ENCODE measurements around the gene ATP2A2. TPM values are rescaled to one million over a fixed set of nuclear protein-coding genes. Genes with fewer than 3 reads are reported as not detected.

The ATP2A2 gene
- total and polyA plus RNA-seq, 2 experiments from 2014 or later = 47.2 to 225 TPM

DNA sequence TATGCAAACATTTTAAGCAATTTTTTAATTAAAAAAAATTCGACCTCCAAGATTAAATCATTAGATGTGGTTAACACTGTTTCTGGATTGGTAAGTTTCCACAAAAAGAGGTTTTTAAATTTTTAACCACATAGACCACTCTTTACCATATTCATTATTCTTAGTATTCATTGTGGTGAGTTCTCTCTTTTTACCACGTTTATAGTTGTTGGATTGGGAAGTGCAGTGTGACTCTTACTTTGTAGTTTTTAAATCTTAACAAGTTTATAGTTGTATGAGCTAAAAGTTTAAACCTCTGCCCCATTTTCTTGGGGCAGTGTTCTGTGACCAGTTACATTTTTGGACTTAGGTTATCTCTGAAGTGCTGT, 8.6 kb downstream of the ATP2A2 start (continued):
- TF ChIP-seq, protein P1, sequence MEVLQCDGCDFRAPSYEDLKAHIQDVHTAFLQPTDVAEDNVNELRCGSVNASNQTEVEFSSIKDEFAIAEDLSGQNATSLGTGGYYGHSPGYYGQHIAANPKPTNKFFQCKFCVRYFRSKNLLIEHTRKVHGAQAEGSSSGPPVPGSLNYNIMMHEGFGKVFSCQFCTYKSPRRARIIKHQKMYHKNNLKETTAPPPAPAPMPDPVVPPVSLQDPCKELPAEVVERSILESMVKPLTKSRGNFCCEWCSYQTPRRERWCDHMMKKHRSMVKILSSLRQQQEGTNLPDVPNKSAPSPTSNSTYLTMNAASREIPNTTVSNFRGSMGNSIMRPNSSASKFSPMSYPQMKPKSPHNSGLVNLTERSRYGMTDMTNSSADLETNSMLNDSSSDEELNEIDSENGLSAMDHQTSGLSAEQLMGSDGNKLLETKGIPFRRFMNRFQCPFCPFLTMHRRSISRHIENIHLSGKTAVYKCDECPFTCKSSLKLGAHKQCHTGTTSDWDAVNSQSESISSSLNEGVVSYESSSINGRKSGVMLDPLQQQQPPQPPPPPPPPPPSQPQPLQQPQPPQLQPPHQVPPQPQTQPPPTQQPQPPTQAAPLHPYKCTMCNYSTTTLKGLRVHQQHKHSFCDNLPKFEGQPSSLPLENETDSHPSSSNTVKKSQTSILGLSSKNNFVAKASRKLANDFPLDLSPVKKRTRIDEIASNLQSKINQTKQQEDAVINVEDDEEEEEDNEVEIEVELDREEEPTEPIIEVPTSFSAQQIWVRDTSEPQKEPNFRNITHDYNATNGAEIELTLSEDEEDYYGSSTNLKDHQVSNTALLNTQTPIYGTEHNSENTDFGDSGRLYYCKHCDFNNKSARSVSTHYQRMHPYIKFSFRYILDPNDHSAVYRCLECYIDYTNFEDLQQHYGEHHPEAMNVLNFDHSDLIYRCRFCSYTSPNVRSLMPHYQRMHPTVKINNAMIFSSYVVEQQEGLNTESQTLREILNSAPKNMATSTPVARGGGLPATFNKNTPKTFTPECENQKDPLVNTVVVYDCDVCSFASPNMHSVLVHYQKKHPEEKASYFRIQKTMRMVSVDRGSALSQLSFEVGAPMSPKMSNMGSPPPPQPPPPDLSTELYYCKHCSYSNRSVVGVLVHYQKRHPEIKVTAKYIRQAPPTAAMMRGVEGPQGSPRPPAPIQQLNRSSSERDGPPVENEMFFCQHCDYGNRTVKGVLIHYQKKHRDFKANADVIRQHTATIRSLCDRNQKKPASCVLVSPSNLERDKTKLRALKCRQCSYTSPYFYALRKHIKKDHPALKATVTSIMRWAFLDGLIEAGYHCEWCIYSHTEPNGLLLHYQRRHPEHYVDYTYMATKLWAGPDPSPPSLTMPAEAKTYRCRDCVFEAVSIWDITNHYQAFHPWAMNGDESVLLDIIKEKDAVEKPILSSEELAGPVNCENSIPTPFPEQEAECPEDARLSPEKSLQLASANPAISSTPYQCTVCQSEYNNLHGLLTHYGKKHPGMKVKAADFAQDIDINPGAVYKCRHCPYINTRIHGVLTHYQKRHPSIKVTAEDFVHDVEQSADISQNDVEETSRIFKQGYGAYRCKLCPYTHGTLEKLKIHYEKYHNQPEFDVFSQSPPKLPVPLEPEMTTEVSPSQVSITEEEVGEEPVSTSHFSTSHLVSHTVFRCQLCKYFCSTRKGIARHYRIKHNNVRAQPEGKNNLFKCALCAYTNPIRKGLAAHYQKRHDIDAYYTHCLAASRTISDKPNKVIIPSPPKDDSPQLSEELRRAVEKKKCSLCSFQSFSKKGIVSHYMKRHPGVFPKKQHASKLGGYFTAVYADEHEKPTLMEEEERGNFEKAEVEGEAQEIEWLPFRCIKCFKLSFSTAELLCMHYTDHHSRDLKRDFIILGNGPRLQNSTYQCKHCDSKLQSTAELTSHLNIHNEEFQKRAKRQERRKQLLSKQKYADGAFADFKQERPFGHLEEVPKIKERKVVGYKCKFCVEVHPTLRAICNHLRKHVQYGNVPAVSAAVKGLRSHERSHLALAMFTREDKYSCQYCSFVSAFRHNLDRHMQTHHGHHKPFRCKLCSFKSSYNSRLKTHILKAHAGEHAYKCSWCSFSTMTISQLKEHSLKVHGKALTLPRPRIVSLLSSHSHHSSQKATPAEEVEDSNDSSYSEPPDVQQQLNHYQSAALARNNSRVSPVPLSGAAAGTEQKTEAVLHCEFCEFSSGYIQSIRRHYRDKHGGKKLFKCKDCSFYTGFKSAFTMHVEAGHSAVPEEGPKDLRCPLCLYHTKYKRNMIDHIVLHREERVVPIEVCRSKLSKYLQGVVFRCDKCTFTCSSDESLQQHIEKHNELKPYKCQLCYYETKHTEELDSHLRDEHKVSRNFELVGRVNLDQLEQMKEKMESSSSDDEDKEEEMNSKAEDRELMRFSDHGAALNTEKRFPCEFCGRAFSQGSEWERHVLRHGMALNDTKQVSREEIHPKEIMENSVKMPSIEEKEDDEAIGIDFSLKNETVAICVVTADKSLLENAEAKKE (CRISPR knock-in tag; IDR thresholded peaks at IDR 0.05) = no peak
- TF ChIP-seq CREB1 (CRISPR knock-in tag; IDR thresholded peaks at IDR 0.05; ENCODE audit: low read depth) (no peak), POLR2AphosphoS5 (IDR thresholded peaks at IDR 0.05; ENCODE audit: low read depth) (no peak), EZH2 (IDR thresholded peaks at IDR 0.05; ENCODE audit: low read depth, unreplicated experiment) (no peak), CTCF (conservative IDR thresholded peaks at IDR 0.05; ENCODE audit: low read depth in 2 of 2) (no peak)

- Histone ChIP-seq H3K27ac (ENCODE audit: low read depth) (no peak overlapping the region), H3K36me3 (ENCODE audit: insufficient read depth) (peaks cover 32% of the 10 kb centered on the region)
- H3K27ac Mint-ChIP-seq = no peak overlapping the region; the same call in 1 of the 2 replicates
Observed at GRCh38 chr12:110301065-110301806, 20.2 kb downstream of the ATP2A2 start.

More at GRCh38 chr12:110301065-110301806, 20.2 kb downstream of the ATP2A2 start:
- ATAC-seq = no peak
- H3K4me1 ChIP-seq (ENCODE audit: insufficient read depth) = no peaks in the 10 kb centered on the region
- H4K20me1 ChIP-seq (replicated peaks; ENCODE audit: insufficient read depth) = peaks cover 51% of the 10 kb centered on the region
- H3K9me3 Mint-ChIP-seq = no peaks in the 10 kb centered on the region
- H3K79me2 ChIP-seq (replicated peaks; ENCODE audit: insufficient read depth) = peaks cover 99% of the 10 kb centered on the region
- no peak overlapping the region for H3K4me2 ChIP-seq
- no peaks in the 10 kb centered on the region for H3K27me3 ChIP-seq (ENCODE audit: insufficient read depth)
- H3F3A ChIP-seq (replicated peaks; ENCODE audit: low read depth) = no peaks in the 10 kb centered on the region
- H3K4me3 Mint-ChIP-seq = no peak overlapping the region
- no peak overlapping the region for H2AFZ ChIP-seq
- peaks cover 2% of the 10 kb centered on the region for H3K27me3 Mint-ChIP-seq (ENCODE audit: insufficient read depth, low read depth, poor library complexity)
- peaks cover 80% of the 10 kb centered on the region for H3K36me3 Mint-ChIP-seq (ENCODE audit: low read depth)
- DNase-seq (ENCODE audit: low spot score) = no peak
- TF ChIP-seq, protein P1 (CRISPR knock-in tag; IDR thresholded peaks at IDR 0.05) = no peak
- no peaks in the 10 kb centered on the region; the same call in 2 of the 3 replicates for H3K4me1 Mint-ChIP-seq
- no peak overlapping the region for H3K4me3 ChIP-seq
- H3K9me2 ChIP-seq (ENCODE audit: insufficient read depth) = no peaks in the 10 kb centered on the region
